HepG2 (cell line): Measurements from ENCODE around the gene CCDC191. TPM values are rescaled to one million over a fixed set of nuclear protein-coding genes. Genes with fewer than 3 reads are reported as not detected.

Source experiments
- AHR ChIP-seq: IDR thresholded peaks from 2 replicates; pipeline ENCODE4 v1.6.1; 2018; ENCODE audit warnings: missing genetic modification reagents, missing compliant biosample characterization
- BRD4 ChIP-seq: sonication (generic); formaldehyde crosslinking; IDR thresholded peaks from 2 replicates; pipeline ENCODE4 v1.4.0; 2020; ENCODE audit warnings: missing genetic modification reagents
- FOXK1 ChIP-seq: sonication (generic); formaldehyde crosslinking; IDR thresholded peaks from 2 replicates; pipeline ENCODE4 v1.4.0; 2020; ENCODE audit warnings: low read depth, missing genetic modification reagents, borderline replicate concordance
- HDAC2 ChIP-seq: sonication (generic); formaldehyde crosslinking; IDR thresholded peaks from 2 replicates; pipeline ENCODE4 v1.4.0; 2020; ENCODE audit warnings: missing genetic modification reagents
- HMG20A ChIP-seq: IDR thresholded peaks from 2 replicates; pipeline ENCODE4 v1.6.1; 2016; ENCODE audit warnings: borderline replicate concordance
- NR1H2 ChIP-seq: sonication (generic); formaldehyde crosslinking; IDR thresholded peaks from 2 replicates; pipeline ENCODE4 v1.8.1; 2022; ENCODE audit warnings: low read depth, missing genetic modification reagents, borderline replicate concordance
- SMAD1 ChIP-seq: sonication (generic); formaldehyde crosslinking; IDR thresholded peaks from 2 replicates; pipeline ENCODE4 v1.4.0; 2020; ENCODE audit warnings: missing genetic modification reagents, low read depth, mild to moderate bottlenecking, borderline replicate concordance
- SRF ChIP-seq: IDR thresholded peaks from 2 replicates; pipeline ENCODE4 v1.6.1; 2011; ENCODE audit warnings: mild to moderate bottlenecking, low read depth, low read length, moderate library complexity
- ZNF274 ChIP-seq: sonication (generic); formaldehyde crosslinking; IDR thresholded peaks from 2 replicates; pipeline ENCODE4 v1.5.1; 2020; ENCODE audit warnings: mild to moderate bottlenecking, missing genetic modification reagents
- ZNF460 ChIP-seq: sonication (generic); formaldehyde crosslinking; IDR thresholded peaks from 2 replicates; pipeline ENCODE4 v1.5.1; 2020; ENCODE audit warnings: missing genetic modification reagents, mild to moderate bottlenecking, borderline replicate concordance
- ZNF652 ChIP-seq: IDR thresholded peaks from 2 replicates; pipeline ENCODE4 v1.6.1; 2016; ENCODE audit warnings: low read depth, borderline replicate concordance
- ZNF775 ChIP-seq: sonication (generic); formaldehyde crosslinking; IDR thresholded peaks from 2 replicates; pipeline ENCODE4 v1.4.0; 2020; ENCODE audit warnings: missing genetic modification reagents, mild to moderate bottlenecking, moderate library complexity, borderline replicate concordance
- polyA plus RNA-seq, 8 experiments: library from polyadenylated mRNA; depleted of rRNA in 3 of 8; stranded (reverse) in 7 of 8; unstranded in 1 of 8; fragments of >200 nt; fragmentation: Illumina TruSeq in 4 of 8; extraction: Trizol in 4 of 8; gene quantifications; 2 replicates each; pipeline versions ENCODE4 v1.2.1 to v1.2.3, GENCODE V29; 2011 to 2016; ENCODE audit warnings: low read depth in 4 of 8, missing spikeins in 1 of 8, mixed read lengths in 1 of 8; ENCODE audit not compliant: insufficient read depth in 1 of 8
- total RNA-seq, 5 experiments: library from RNA; depleted of rRNA; stranded (reverse); fragments of >200 nt; fragmentation: Illumina TruSeq; extraction: Trizol; gene quantifications; 2 replicates each; pipeline ENCODE4 v1.2.3, GENCODE V29; 2016; ENCODE audit warnings: low read depth in 1 of 5
- TF ChIP-seq, protein P1 (sequence below): sonication (generic); formaldehyde crosslinking; IDR thresholded peaks from 2 replicates; pipeline ENCODE4 v1.4.0; 2020; ENCODE audit warnings: missing genetic modification reagents
- TF ChIP-seq, protein P2 (sequence below), 2 experiments: sonication (generic) in 1 of 2; formaldehyde crosslinking in 1 of 2; IDR thresholded peaks; 2 replicates each; pipeline versions ENCODE4 v1.5.1 to v1.6.1; 2011 to 2020; ENCODE audit warnings: borderline replicate concordance in 1 of 2, low read depth in 1 of 2, low read length in 1 of 2, mild to moderate bottlenecking in 1 of 2, missing genetic modification reagents in 1 of 2, moderate library complexity in 1 of 2
- TF ChIP-seq, protein P3 (sequence below): sonication (generic); formaldehyde crosslinking; IDR thresholded peaks from 2 replicates; pipeline ENCODE4 v1.5.0; 2020; ENCODE audit warnings: missing genetic modification reagents
- TF ChIP-seq, protein P4 (sequence below): conservative IDR thresholded peaks from 2 replicates; pipeline ENCODE4 v1.6.1; 2018; ENCODE audit warnings: missing genetic modification reagents
- TF ChIP-seq, protein P5 (sequence below): sonication (generic); formaldehyde crosslinking; IDR thresholded peaks from 2 replicates; pipeline ENCODE4 v1.4.0; 2020; ENCODE audit warnings: missing genetic modification reagents, borderline replicate concordance

Gene CCDC191
- total and polyA plus RNA-seq, 2 of the 13 experiments (the other 11 are each of a cell fraction or from before 2014, with no cell fraction given): 0.91 to 1.4 TPM

DNA sequence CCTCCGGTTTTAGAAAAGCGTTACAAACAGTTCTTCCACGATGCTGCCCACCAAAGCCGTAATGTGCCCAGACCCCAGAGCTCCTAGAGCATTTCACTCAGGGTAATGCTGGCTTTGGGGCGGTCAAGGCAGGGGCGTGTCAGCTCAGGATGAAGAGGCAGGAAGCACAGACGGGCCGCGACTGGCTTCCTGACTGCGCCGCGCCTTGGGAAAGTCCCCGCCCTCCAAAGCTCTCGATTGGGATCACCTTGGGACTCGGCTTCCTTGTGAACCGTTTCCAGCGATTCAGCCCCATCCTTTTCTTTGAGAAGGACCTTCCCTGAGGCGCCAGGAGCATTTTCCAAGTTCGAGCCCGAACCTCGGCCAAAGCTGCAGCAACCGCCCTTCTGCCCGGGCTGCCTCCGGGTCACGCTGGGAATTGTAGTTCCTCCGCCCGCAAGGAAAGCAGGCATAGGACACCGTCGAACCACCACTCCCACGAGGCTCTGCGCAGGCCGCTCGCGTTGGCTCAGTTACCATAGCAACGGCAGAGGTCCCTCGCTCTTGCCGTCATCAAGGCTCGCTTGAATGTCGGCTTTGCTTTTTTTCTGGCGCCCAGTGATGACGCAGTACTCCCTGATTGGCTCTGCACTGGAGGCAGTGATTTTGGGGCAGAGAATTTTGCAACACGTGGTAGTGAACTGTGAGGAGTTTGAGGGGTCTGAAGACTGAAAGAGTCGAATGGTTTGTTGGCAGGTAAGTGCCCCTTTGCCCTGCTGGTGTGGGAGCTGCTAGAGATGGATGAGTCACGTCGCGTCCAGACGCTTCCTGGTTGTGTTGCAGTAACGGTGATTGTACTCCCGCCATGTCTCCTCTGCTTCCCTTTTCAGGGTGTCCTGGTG, at the start of gene CCDC191, which contains the start of gene QTRT2 (continued):
- TF ChIP-seq, protein P1, sequence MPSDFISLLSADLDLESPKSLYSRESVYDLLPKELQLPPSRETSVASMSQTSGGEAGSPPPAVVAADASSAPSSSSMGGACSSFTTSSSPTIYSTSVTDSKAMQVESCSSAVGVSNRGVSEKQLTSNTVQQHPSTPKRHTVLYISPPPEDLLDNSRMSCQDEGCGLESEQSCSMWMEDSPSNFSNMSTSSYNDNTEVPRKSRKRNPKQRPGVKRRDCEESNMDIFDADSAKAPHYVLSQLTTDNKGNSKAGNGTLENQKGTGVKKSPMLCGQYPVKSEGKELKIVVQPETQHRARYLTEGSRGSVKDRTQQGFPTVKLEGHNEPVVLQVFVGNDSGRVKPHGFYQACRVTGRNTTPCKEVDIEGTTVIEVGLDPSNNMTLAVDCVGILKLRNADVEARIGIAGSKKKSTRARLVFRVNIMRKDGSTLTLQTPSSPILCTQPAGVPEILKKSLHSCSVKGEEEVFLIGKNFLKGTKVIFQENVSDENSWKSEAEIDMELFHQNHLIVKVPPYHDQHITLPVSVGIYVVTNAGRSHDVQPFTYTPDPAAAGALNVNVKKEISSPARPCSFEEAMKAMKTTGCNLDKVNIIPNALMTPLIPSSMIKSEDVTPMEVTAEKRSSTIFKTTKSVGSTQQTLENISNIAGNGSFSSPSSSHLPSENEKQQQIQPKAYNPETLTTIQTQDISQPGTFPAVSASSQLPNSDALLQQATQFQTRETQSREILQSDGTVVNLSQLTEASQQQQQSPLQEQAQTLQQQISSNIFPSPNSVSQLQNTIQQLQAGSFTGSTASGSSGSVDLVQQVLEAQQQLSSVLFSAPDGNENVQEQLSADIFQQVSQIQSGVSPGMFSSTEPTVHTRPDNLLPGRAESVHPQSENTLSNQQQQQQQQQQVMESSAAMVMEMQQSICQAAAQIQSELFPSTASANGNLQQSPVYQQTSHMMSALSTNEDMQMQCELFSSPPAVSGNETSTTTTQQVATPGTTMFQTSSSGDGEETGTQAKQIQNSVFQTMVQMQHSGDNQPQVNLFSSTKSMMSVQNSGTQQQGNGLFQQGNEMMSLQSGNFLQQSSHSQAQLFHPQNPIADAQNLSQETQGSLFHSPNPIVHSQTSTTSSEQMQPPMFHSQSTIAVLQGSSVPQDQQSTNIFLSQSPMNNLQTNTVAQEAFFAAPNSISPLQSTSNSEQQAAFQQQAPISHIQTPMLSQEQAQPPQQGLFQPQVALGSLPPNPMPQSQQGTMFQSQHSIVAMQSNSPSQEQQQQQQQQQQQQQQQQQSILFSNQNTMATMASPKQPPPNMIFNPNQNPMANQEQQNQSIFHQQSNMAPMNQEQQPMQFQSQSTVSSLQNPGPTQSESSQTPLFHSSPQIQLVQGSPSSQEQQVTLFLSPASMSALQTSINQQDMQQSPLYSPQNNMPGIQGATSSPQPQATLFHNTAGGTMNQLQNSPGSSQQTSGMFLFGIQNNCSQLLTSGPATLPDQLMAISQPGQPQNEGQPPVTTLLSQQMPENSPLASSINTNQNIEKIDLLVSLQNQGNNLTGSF (CRISPR knock-in tag): no peak
- no peak for TF ChIP-seq HMG20A (CRISPR knock-in tag)
- peak; percentile 93 for TF ChIP-seq FOXK1 (CRISPR knock-in tag)
- TF ChIP-seq, protein P2, sequence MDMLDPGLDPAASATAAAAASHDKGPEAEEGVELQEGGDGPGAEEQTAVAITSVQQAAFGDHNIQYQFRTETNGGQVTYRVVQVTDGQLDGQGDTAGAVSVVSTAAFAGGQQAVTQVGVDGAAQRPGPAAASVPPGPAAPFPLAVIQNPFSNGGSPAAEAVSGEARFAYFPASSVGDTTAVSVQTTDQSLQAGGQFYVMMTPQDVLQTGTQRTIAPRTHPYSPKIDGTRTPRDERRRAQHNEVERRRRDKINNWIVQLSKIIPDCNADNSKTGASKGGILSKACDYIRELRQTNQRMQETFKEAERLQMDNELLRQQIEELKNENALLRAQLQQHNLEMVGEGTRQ (IDR thresholded peaks at IDR 0.05; ENCODE audit: low read depth, low read length): peak; percentile 59; the same call in 1 of the 2 replicates
- TF ChIP-seq, protein P2 (CRISPR knock-in tag; IDR thresholded peaks at IDR 0.05; ENCODE audit: borderline replicate concordance): peak; percentile 62; the same call in 1 of the 2 replicates
- TF ChIP-seq, protein P3, sequence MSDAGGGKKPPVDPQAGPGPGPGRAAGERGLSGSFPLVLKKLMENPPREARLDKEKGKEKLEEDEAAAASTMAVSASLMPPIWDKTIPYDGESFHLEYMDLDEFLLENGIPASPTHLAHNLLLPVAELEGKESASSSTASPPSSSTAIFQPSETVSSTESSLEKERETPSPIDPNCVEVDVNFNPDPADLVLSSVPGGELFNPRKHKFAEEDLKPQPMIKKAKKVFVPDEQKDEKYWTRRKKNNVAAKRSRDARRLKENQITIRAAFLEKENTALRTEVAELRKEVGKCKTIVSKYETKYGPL (CRISPR knock-in tag): no peak
- peak; percentile 30; the same call in 1 of the 2 replicates for TF ChIP-seq ZNF274
- peak; percentile 84 for TF ChIP-seq HDAC2 (CRISPR knock-in tag)
- TF ChIP-seq BRD4: peak; percentile 68; the same call in 1 of the 2 replicates
- no peak for TF ChIP-seq SMAD1 (CRISPR knock-in tag)
- 0 out of 2 replicates have a peak, but pooled peaks have one; percentile 18 for TF ChIP-seq AHR (CRISPR knock-in tag)
- no peak for TF ChIP-seq ZNF460 (CRISPR knock-in tag)
- TF ChIP-seq NR1H2: no peak
- TF ChIP-seq, protein P4, sequence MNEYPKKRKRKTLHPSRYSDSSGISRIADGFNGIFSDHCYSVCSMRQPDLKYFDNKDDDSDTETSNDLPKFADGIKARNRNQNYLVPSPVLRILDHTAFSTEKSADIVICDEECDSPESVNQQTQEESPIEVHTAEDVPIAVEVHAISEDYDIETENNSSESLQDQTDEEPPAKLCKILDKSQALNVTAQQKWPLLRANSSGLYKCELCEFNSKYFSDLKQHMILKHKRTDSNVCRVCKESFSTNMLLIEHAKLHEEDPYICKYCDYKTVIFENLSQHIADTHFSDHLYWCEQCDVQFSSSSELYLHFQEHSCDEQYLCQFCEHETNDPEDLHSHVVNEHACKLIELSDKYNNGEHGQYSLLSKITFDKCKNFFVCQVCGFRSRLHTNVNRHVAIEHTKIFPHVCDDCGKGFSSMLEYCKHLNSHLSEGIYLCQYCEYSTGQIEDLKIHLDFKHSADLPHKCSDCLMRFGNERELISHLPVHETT (CRISPR knock-in tag): no peak
- TF ChIP-seq, protein P5, sequence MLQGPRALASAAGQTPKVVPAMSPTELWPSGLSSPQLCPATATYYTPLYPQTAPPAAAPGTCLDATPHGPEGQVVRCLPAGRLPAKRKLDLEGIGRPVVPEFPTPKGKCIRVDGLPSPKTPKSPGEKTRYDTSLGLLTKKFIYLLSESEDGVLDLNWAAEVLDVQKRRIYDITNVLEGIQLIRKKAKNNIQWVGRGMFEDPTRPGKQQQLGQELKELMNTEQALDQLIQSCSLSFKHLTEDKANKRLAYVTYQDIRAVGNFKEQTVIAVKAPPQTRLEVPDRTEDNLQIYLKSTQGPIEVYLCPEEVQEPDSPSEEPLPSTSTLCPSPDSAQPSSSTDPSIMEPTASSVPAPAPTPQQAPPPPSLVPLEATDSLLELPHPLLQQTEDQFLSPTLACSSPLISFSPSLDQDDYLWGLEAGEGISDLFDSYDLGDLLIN (CRISPR knock-in tag): peak; percentile 96
- TF ChIP-seq SRF: peak; percentile 69
- TF ChIP-seq ZNF652 (CRISPR knock-in tag): no peak
- TF ChIP-seq ZNF775 (CRISPR knock-in tag): no peak
